K562 (cell line): ENCODE measurements around the gene ATP6V1G2.

ENCODE experiments used
- ATF7 ChIP-seq: fragments of 450-650 bp; IDR thresholded peaks from 2 replicates; pipeline ENCODE4 v1.7.1; 2014; ENCODE audit warnings: mild to moderate bottlenecking, moderate library complexity
- ELF4 ChIP-seq: fragments of 450-650 bp; formaldehyde crosslinking; IDR thresholded peaks from 2 replicates; pipeline ENCODE4 v1.4.0; 2022; ENCODE audit warnings: missing genetic modification characterization
- FOXO4 ChIP-seq: fragments of 450-650 bp; formaldehyde crosslinking; IDR thresholded peaks from 2 replicates; pipeline ENCODE4 v1.4.0; 2020; ENCODE audit warnings: mild to moderate bottlenecking, moderate library complexity
- JUND ChIP-seq, 2 experiments: IDR thresholded peaks; 2 replicates in 1 of 2; 3 replicates in 1 of 2; pipeline ENCODE4 v1.6.1; 2011; ENCODE audit warnings: borderline replicate concordance in 2 of 2, low read depth in 2 of 2, low read length in 2 of 2, improper control_type of control experiment in 1 of 2, missing biosample characterization in 1 of 2, missing genetic modification characterization in 1 of 2, missing genetic modification reagents in 1 of 2
- MXI1 ChIP-seq: IDR thresholded peaks from 2 replicates; pipeline ENCODE4 v1.6.1; 2011; ENCODE audit warnings: low read depth, mild to moderate bottlenecking, improper control_type of control experiment, low read length
- SMARCA4 ChIP-seq: fragments of 450-650 bp; IDR thresholded peaks from 2 replicates; pipeline ENCODE4 v1.6.1; 2016
- THRA ChIP-seq: fragments of 450-650 bp; IDR thresholded peaks from 2 replicates; pipeline ENCODE4 v1.6.1; 2017; ENCODE audit warnings: mild to moderate bottlenecking, moderate library complexity
- ZNF121 ChIP-seq: sonication (generic); formaldehyde crosslinking; conservative IDR thresholded peaks from 2 replicates; pipeline ENCODE4 v1.8.0; 2022; ENCODE audit warnings: missing genetic modification reagents
- ZNF740 ChIP-seq, 3 experiments: fragments of 200-800 bp in 1 of 3; sonication (Bioruptor generic) in 1 of 3; sonication (generic) in 1 of 3; formaldehyde crosslinking in 1 of 3; IDR thresholded peaks; 2 replicates each; pipeline versions ENCODE4 v1.6.1 to v1.8.0; 2016 to 2022; ENCODE audit warnings: mild to moderate bottlenecking in 2 of 3, missing compliant biosample characterization in 2 of 3, missing genetic modification characterization in 2 of 3, missing genetic modification reagents in 1 of 3
- ZNF785 ChIP-seq: fragments of 250-450 bp; sonication (Bioruptor Pico); IDR thresholded peaks from 2 replicates; pipeline ENCODE4 v1.4.0; 2020; ENCODE audit warnings: mild to moderate bottlenecking

- TF ChIP-seq THRA (no peak), ZNF740 (CRISPR knock-in tag; IDR thresholded peaks at IDR 0.05) (no peak), ZNF740 (tag; IDR thresholded peaks at IDR 0.05) (no peak), JUND (IDR thresholded peaks at IDR 0.05; ENCODE audit: borderline replicate concordance, low read depth, low read length) (no peak), JUND (tag; IDR thresholded peaks at IDR 0.05; ENCODE audit: borderline replicate concordance, low read depth, low read length) (no peak), ZNF785 (CRISPR knock-in tag) (no peak), ATF7 (no peak), ZNF121 (CRISPR knock-in tag) (no peak), MXI1 (no peak), FOXO4 (CRISPR knock-in tag) (no peak), SMARCA4 (no peak), ELF4 (CRISPR knock-in tag) (no peak)
Observed at GRCh38 chr6:31534521-31535040, 11.8 kb downstream of the ATP6V1G2 start.
